GM18508 (cell line): ENCODE data around the gene GALNS.

Experiments
- ATAC-seq: cut with Tn5 transposase; IDR thresholded peaks from one replicate; pipeline ENCODE4 v1.9.1; 2021; ENCODE audit warnings: moderate number of reproducible peaks; ENCODE audit not compliant: insufficient read depth, unreplicated experiment

Gene GALNS

GRCh38 chr16:88861359-88861758, 4.6 kb upstream of the GALNS start:
- no peak for ATAC-seq

DNA sequence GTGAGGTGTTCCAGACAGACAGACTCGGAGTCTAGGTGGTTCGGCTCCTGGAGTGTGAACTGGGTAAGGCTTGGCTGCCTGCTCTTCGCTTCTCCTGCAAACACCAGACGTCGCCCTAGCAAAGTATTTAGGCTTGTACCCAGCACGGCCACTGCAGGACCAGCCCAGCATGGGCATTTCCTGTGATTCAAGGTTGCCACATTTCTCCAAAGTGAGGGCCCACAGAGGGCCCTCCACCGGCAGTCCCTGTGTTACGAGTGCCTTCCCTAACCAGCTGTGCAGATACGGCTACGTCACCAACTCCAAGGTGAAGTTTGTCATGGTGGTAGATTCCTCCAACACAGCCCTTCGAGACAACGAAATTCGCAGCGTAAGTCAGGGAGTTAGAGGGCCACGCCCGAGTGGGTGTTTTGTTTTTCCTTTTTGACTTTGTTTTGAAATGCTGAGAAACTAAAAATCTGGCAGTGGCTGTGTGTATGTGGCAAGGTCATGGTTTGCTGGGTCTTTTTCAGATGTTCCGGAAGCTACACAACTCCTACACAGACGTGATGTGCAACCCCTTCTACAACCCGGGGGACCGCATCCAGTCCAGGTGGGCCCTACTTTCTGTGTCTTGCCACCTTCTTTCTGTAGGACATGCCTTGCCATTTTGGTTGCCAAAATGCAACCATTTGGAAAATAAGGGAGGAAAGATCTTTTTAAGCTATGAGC, 2.8 kb upstream of the GALNS start:
- no peak for ATAC-seq

GRCh38 chr16:88857728-88858339, 1.1 kb upstream of the GALNS start:
- no peak for ATAC-seq

- no peak for ATAC-seq
Observed at GRCh38 chr16:88856122-88856827, 472 bp downstream of the GALNS start.

DNA sequence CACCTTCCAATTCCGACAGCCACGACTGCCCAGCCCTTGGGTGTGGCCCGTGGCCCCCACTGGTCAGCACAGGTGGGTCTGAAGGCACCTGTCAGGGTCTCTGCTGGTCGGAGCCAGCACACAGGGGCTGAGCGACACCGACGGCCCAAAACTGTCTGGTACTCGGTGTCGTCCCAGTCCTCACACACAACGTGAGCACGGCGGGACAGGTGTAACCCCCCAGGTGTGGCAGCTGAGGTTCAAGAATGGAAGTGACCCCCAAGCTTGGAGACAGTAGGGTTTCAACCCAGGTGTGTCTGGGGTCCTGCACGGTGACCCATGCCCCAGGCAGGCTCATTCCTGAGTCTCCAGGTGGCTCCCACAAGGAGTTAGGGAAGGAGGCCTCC, 1.0 kb downstream of the GALNS start:
- ATAC-seq, result no peak

DNA sequence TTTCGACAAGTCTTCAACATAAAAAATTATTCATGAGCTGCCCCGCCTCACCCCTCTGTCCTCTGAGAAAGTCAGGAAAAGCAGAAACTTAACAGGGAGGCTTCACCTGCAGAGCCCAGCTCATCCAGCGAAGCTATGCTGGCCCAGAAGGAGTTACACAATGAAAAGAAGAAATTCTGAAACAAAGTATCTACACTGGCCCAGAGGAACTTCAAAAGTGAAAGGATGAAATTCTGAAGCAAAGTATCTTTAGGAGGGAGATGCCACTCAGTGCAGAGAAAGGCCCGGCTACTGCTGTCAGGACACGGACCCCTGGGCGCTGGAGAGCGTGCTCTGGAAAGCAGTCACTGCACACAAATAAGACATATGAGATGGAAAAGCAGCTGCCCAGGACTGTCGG, 1.6 kb downstream of the GALNS start:
- no peak for ATAC-seq

- no peak for ATAC-seq
Observed at GRCh38 chr16:88854306-88855111, 2.2 kb downstream of the GALNS start.

- ATAC-seq, result no peak
Observed at GRCh38 chr16:88853325-88853941, 3.3 kb downstream of the GALNS start.

DNA sequence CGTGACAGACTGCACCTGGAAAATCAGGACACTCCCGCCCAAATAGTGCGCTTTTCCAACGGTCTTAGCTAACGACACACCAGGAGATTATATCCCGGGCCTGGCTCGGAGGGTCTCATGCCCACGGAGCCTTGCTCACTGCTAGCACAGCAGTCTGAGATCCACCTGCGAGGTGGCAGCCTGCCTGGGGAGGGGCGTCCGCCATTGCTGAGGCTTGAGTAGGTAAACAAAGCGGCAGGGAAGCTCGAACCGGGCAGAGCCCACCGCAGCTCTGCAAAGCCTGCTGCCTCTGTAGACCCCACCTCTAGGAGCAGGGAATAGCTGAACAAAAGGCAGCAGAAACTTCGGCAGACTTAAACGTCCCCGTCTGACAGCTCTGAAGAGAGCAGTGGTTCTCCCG, 5.1 kb downstream of the GALNS start:
- ATAC-seq, result no peak

GRCh38 chr16:88850531-88851199, 6.1 kb downstream of the GALNS start:
- ATAC-seq, result no peak

- ATAC-seq, result no peak
Observed at GRCh38 chr16:88848557-88848956, 8.2 kb downstream of the GALNS start.

GRCh38 chr16:88847654-88848053, 9.1 kb downstream of the GALNS start:
- ATAC-seq, result no peak

GRCh38 chr16:88846088-88846487, 10.7 kb downstream of the GALNS start:
- no peak for ATAC-seq

- no peak for ATAC-seq
Observed at GRCh38 chr16:88844419-88845036, 12.2 kb downstream of the GALNS start.

DNA sequence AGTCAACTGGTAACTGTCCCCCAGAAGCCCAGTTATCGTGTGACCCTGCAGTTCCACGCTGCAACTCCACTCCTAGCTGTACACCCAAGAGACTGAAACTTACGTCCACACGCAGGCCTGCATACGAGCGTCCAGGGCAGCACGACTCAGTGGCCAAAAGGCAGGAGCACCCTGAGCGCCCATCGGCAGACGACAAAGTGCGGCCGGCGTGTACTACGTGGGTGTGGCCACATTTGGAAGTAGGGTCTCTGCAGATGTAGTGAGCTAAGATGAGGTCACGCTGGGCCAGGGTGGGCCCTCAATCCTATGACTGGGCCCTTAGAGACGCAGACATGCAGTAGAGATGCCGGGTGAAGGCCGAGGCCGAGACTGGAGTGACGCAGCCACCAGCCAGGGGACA, 13.5 kb downstream of the GALNS start:
- no peak for ATAC-seq

- no peak for ATAC-seq
Observed at GRCh38 chr16:88842806-88843205, 13.9 kb downstream of the GALNS start.

- ATAC-seq, result no peak
Observed at GRCh38 chr16:88842308-88842756, 14.4 kb downstream of the GALNS start.

DNA sequence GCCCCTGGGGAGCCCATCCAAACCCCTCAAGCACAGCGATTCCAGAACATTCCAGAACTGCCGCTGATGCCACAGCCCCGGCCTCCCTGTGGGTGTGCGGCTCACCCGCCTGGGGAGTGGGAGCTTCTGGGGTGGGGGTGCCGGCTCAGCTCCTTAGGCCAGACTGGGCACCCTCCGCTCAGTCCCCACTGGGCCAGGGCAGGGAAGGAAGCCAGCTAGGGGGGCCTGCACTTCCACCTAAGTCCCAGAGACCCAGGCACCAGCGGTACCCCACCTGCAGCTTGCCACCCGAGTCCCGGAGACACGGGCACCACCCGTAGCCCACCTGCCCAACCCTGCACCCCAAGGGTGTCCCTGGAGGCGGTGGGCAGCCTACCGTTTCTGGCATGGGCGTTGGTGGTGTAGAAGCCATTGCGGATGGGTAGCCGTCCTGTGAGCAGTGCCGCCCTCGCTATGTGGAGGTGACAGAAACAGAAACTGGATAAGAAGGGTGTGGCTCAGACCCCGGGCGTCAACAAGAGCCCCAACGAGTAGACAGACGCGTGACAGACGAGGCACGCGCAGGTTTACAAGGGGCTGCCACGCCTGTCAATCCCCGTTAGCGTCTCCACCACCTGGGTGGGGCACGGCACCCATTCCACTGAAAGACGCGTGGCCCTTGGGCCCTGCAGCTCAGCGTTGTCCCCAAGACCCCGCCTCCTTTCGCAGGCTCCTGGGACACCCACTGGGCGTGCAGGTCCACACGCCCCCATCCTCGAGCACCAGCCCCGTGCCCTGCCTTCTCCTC, 15.0 kb downstream of the GALNS start:
- ATAC-seq, result no peak
